Measurements from ENCODE around the gene KCNMA1.
A peak's percentile ranks its signal among the peaks of the same experiment; 100 is the strongest.

KCNMA1 gene

GRCh38 chr10:77284797-77285196, 352.8 kb downstream of the KCNMA1 start:
- TF ChIP-seq, protein P1, sequence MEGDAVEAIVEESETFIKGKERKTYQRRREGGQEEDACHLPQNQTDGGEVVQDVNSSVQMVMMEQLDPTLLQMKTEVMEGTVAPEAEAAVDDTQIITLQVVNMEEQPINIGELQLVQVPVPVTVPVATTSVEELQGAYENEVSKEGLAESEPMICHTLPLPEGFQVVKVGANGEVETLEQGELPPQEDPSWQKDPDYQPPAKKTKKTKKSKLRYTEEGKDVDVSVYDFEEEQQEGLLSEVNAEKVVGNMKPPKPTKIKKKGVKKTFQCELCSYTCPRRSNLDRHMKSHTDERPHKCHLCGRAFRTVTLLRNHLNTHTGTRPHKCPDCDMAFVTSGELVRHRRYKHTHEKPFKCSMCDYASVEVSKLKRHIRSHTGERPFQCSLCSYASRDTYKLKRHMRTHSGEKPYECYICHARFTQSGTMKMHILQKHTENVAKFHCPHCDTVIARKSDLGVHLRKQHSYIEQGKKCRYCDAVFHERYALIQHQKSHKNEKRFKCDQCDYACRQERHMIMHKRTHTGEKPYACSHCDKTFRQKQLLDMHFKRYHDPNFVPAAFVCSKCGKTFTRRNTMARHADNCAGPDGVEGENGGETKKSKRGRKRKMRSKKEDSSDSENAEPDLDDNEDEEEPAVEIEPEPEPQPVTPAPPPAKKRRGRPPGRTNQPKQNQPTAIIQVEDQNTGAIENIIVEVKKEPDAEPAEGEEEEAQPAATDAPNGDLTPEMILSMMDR (conservative IDR thresholded peaks at IDR 0.05; ENCODE audit: low read depth, low read length), result no peak
- no peak for DNase-seq (ENCODE audit: low read depth)
- no peak overlapping the region for H3K4me3 ChIP-seq (ENCODE audit: low read length)

DNA sequence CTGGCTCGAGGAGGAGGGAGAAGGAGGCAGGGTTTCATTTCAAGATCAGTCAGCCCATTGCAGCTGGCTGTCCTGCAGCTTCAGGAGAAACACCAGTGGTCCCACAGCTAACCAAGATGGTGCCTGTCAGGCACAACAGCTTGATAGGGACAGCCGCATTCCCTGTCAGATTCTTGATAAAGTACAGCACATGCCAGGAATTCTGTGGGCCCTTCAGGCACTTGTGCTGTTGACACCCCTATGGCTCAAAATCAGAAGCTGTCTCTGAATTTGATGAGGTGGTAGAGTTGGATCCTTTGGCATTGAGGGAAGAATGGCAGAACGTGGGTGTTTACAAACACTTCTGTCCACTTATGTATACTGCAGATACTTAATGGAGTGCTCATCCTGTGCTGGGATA, 354.3 kb downstream of the KCNMA1 start:
- TF ChIP-seq, protein P1 (conservative IDR thresholded peaks at IDR 0.05; ENCODE audit: low read depth, low read length), result no peak
- no peak overlapping the region for H3K4me3 ChIP-seq (ENCODE audit: low read length)
- DNase-seq (ENCODE audit: low read depth), result no peak

DNA sequence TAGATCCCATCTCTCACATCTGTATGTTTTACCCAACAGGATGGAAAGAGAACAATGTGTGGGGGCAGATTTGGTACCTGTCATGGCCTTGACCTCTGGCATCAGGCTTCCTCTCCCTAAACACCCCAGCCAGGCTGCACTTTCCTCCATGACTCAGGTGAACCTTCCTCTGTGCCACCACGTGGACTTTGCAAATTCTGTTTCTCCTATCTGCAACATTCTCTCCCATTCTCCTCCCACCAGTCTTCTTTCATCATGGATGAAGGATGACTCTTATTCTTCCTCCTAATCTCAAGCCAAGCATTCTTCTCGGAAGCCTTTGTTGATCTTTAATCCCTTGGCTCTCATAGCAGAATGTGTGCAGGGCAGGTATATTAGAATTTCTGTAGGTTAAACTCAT, 355.4 kb downstream of the KCNMA1 start:
- H3K4me3 ChIP-seq (ENCODE audit: low read length), result no peak overlapping the region
- no peak for DNase-seq (ENCODE audit: low read depth)
- TF ChIP-seq, protein P1 (conservative IDR thresholded peaks at IDR 0.05; ENCODE audit: low read depth, low read length), result no peak

DNA sequence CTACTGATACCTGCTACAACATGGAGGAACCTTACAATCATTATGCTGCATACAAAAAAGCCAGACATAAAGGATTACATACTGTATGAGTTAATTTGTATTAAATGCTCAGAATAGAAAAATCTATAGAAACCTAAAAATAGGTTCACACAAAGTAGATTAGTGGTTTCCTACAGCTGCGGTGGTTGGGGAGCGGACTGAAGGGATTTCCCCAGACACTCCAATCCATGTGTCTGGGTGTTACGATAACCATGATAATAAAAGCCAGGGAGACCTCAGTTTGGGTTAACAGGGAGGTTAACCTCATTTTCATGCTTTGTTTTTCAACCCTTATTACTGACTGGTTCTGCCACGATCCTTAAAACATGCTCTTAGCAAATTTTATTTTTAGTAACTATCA, 355.9 kb downstream of the KCNMA1 start:
- no peak for DNase-seq (ENCODE audit: low read depth)
- TF ChIP-seq, protein P1 (conservative IDR thresholded peaks at IDR 0.05; ENCODE audit: low read depth, low read length), result no peak
- no peak overlapping the region for H3K4me3 ChIP-seq (ENCODE audit: low read length)

DNA sequence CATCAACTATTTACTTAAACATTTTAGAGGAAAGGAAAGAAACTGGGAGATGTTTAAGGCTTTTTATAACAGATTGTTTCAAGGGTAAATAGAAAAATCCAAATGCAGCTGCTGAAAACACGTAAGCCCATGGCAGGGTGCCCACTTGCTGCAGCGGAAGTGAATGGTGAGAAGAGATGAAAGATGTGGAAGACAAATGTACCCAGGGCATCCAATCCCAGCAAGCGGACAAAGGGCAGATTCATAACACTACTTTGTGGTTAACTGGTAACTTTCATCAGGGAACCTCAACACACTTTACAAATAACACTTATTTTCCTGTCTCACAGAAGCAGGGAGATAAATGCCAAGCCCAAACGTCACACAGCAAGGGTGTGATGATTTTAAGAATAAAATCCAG, 358.4 kb downstream of the KCNMA1 start:
- no peak overlapping the region for H3K4me3 ChIP-seq (ENCODE audit: low read length)
- TF ChIP-seq, protein P1 (conservative IDR thresholded peaks at IDR 0.05; ENCODE audit: low read depth, low read length), result no peak
- DNase-seq (ENCODE audit: low read depth), result no peak

DNA sequence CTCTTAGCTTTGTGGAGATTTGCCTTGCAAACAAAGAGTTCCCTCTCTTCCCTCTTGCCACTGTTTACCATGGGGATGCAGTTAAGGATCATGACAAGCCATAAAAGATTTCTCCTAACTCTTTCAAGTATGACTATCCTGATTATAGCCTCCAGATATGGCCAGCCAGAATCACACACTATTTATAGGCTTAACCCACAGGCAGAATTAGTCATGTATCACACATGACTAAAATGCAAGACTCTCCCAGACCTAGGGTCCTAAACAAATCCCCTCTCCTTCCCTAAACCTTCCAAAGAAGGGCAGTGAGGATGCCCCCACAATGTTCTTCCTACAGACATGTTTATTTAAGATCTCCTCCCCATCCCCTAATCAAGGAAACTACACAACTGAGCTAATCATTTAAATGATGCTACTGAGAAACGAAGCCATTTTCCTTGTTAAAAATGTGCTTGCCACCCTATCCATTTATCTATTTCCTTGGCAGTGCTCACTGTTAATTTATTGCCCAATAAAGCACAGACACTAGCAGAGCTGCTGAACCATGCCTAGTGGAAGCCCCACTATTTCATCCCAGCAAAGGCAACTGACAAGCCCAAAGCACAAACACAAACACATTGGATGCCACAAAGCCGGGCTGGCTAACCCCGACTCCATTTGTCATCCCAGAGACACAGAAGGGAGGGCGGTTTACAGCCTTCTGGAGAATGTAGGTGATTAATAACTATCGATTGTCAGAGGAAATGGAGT, 363.4 kb downstream of the KCNMA1 start:
- DNase-seq (ENCODE audit: low read depth), result peak; percentile 42
- H3K4me3 ChIP-seq (ENCODE audit: low read length), result no peak overlapping the region
- TF ChIP-seq, protein P1 (conservative IDR thresholded peaks at IDR 0.05; ENCODE audit: low read depth, low read length), result no peak

- TF ChIP-seq, protein P1 (conservative IDR thresholded peaks at IDR 0.05; ENCODE audit: low read depth, low read length), result no peak
- H3K4me3 ChIP-seq (ENCODE audit: low read length), result no peak overlapping the region
- no peak for DNase-seq (ENCODE audit: low read depth)
These were observed 368.4 kb downstream of the KCNMA1 start for GRCh38 chr10:77269163-77269562.

Measured in retinal pigment epithelial cell (primary cell).